ENCODE measurements around the gene PEA15. TPM values are rescaled to one million over a fixed set of nuclear protein-coding genes. Genes with fewer than 3 reads are reported as not detected.

The PEA15 gene
- total RNA-seq, 3 donors from 2014 or later (not counting 1 experiment from before 2014, with no cell fraction given) = 25.3 to 27.9 (median 25.5) TPM

GRCh38 chr1:160209321-160210046, 4.3 kb downstream of the PEA15 start:
- no peaks in the 10 kb centered on the region for H3K9me3 ChIP-seq (ENCODE audit: control insufficient read depth, insufficient read depth, low read length)

GRCh38 chr1:160210561-160210960, 5.4 kb downstream of the PEA15 start:
- peaks cover 13 to 31% of the 10 kb centered on the region in 2 donors for H3K4me1 Mint-ChIP-seq
- Histone ChIP-seq H3K4me3 (ENCODE audit: low read length) (no peak overlapping the region), H3K9me3 (ENCODE audit: control insufficient read depth, insufficient read depth, low read length) (no peaks in the 10 kb centered on the region), H3K4me1 (ENCODE audit: control insufficient read depth, insufficient read depth, low read length) (peaks cover 9% of the 10 kb centered on the region), H3K36me3 (ENCODE audit: control insufficient read depth, insufficient read depth, low read length) (peaks cover 47% of the 10 kb centered on the region), H3K27me3 (ENCODE audit: control insufficient read depth, insufficient read depth, low read length) (no peaks in the 10 kb centered on the region), H3K27ac (ENCODE audit: low read length) (no peak overlapping the region)
- H3K27ac Mint-ChIP-seq = no peak overlapping the region
- H3K4me3 Mint-ChIP-seq = no peak overlapping the region
- 91% methylated on average over 2 of the region's 5 CpGs for WGBS (ENCODE audit: insufficient coverage)
- no peak for TF ChIP-seq CTCF (IDR thresholded peaks at IDR 0.05)
- H3K9me3 Mint-ChIP-seq = no peaks in the 10 kb centered on the region
- no peaks in the 10 kb centered on the region for H3K27me3 Mint-ChIP-seq (ENCODE audit: low read depth in 2 of 2)
- ATAC-seq (no peak), DNase-seq (no peak)
- intact Hi-C loops (cut with micrococcal nuclease) = no loop called here
- H3K36me3 Mint-ChIP-seq = peaks cover 5% of the 10 kb centered on the region

More at GRCh38 chr1:160209321-160210046, 4.3 kb downstream of the PEA15 start:
- no peaks in the 10 kb centered on the region for H3K27me3 ChIP-seq (ENCODE audit: control insufficient read depth, insufficient read depth, low read length)
- Mint-ChIP-seq H3K27me3 (ENCODE audit: low read depth in 2 of 2) (no peaks in the 10 kb centered on the region), H3K4me3 (no peak overlapping the region), H3K27ac (peak overlapping the region in 1 of 2 donors; percentile 61), H3K4me1 (peaks cover 15 to 35% of the 10 kb centered on the region in 2 donors), H3K9me3 (no peaks in the 10 kb centered on the region), H3K36me3 (no peaks in the 10 kb centered on the region)
- DNase-seq = no peak
- intact Hi-C loops (cut with micrococcal nuclease) = no loop called here
- H3K4me3 ChIP-seq (ENCODE audit: low read length) = no peak overlapping the region
- TF ChIP-seq CTCF (IDR thresholded peaks at IDR 0.05) = no peak
- peaks cover 15% of the 10 kb centered on the region for H3K4me1 ChIP-seq (ENCODE audit: control insufficient read depth, insufficient read depth, low read length)
- ATAC-seq = no peak
- no peak overlapping the region for H3K27ac ChIP-seq (ENCODE audit: low read length)
- peaks cover 39% of the 10 kb centered on the region for H3K36me3 ChIP-seq (ENCODE audit: control insufficient read depth, insufficient read depth, low read length)
- 82% methylated on average over 6 of the region's 7 CpGs for WGBS (ENCODE audit: insufficient coverage)

GRCh38 chr1:160211046-160211790, 6.0 kb downstream of the PEA15 start:
- Histone ChIP-seq H3K9me3 (ENCODE audit: control insufficient read depth, insufficient read depth, low read length) (no peaks in the 10 kb centered on the region), H3K27me3 (ENCODE audit: control insufficient read depth, insufficient read depth, low read length) (no peaks in the 10 kb centered on the region), H3K4me3 (ENCODE audit: low read length) (no peak overlapping the region), H3K36me3 (ENCODE audit: control insufficient read depth, insufficient read depth, low read length) (peaks cover 54% of the 10 kb centered on the region), H3K4me1 (ENCODE audit: control insufficient read depth, insufficient read depth, low read length) (peaks cover 3% of the 10 kb centered on the region), H3K27ac (ENCODE audit: low read length) (no peak overlapping the region)
- ATAC-seq (no peak), DNase-seq (no peak)
- intact Hi-C loops (cut with micrococcal nuclease) = no loop called here
- H3K36me3 Mint-ChIP-seq = peaks cover 10% of the 10 kb centered on the region
- H3K9me3 Mint-ChIP-seq = no peaks in the 10 kb centered on the region
- TF ChIP-seq CTCF (IDR thresholded peaks at IDR 0.05) = no peak
- H3K4me1 Mint-ChIP-seq = peaks cover 11 to 29% of the 10 kb centered on the region in 2 donors
- no peak overlapping the region for H3K4me3 Mint-ChIP-seq
- WGBS (ENCODE audit: insufficient coverage) = 92% methylated on average over 9 of the region's 10 CpGs
- no peaks in the 10 kb centered on the region for H3K27me3 Mint-ChIP-seq (ENCODE audit: low read depth in 2 of 2)
- H3K27ac Mint-ChIP-seq = peak overlapping the region in 1 of 2 donors; percentile 4

All from natural killer cell (primary cell).